GM19467 (cell line): ENCODE measurements around the gene CHCT1.
"Not testable (repeated sequence)": the region's sequence is repeated elsewhere in the genome, so short reads cannot be mapped to it uniquely, and the experiment has no call there.

Source experiments
- ATAC-seq: cut with Tn5 transposase; IDR thresholded peaks from one replicate; pipeline ENCODE4 v1.9.1; 2021; ENCODE audit warnings: mild to moderate bottlenecking, moderate library complexity; ENCODE audit not compliant: unreplicated experiment

The CHCT1 gene

DNA sequence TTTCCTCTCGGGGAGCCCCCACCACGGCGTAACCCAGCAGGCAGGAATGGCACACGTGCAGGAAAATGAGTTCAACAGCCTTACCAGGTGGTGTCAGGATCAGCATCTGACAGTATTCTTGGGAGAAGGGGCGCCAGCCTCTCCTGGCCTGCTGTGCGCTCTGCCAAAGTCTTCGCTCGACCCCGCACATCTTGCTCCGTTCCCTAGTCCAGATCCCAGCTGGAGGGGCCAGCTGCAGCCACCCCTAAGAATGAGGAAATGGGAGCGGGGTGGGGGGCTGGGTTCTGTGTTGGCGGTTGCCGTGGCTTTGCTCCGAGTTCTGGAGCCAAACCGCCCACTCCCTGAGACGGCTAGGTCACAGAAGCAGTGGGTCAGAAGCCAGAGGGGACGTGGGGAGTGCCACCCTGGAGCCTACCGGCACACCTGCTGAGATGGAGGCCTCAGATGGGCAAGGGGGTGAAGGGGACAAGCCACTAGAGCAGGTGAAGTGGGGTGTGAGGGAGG is at the start of gene CHCT1:
CHCT1 (plus strand) TSS at position 328 of the 504 bp plus-strand sequence; CDS start at position 432, 104 bp downstream.
- no peak for ATAC-seq

DNA sequence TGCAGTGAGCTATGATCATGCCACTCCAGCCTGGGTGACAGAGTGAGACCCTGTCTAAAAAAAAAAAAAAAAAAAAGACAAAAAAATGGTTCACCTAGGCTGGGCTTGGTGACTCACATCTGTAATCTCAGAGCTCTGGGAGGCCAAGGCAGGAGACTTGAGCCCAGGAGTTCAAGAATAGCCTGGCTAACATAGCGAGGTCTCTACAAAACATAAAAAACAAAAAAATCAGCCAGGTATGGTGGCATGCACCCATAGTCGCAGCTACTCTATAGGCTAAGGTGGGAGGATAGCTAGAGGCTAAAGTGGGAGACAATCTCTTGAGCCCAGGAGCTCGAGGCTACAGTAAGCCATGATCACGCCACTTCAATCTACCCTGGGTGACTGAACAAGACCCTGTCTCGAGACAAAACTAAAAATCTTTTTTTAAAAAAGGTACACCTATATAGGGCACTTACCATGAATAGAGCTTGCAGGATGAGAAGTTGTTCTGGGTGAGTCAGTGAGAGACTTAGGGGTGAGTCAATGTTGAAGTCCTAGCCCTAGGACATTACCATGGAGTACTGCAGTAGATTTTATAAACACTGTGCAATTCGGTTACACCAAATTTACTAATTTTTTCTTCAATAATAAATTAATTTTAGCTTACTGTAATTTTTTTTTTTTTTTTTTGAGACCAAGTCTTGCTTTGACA is 49.4 kb upstream of the CHCT1 start:
- ATAC-seq = no peak

DNA sequence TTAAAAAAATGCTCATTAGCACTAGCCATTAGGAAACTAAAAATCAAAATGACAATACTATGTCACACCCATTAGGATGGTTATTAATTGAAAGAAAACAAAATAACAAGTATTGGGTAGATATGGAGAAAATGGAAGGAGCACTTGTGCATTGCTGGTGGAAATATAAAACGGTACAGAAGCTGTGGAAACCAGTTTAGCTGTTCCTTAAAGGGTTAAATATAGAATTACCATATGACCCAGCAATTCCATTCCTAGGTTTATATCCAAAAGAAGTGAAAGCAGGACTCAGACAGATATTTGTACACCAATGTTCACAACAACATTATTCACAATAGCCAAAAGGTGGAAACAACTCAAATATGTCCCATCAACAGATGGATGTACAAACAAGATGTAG is 44.1 kb upstream of the CHCT1 start:
- ATAC-seq = not testable (repeated sequence)

DNA sequence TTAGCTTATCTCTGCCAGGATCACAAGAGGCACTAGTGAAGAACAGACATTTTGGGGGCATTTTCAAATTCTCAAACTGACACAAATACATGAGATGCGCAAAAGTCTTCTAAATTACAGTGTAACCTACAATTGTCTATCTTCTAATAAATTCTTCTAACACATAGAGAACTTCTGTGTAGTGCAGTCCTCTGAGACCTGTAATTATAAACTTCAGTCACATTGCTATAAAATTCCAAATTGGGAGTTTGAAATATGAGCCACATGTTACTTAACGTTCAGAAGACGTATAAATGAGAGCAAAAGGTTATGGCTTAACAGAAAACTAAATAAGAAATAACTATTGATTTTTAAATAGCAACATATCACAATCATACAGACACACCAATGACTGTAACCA is 42.8 kb upstream of the CHCT1 start:
- ATAC-seq = not testable (repeated sequence)

GRCh38 chr17:60381958-60382357 is 40.3 kb upstream of the CHCT1 start:
- ATAC-seq = no peak

DNA sequence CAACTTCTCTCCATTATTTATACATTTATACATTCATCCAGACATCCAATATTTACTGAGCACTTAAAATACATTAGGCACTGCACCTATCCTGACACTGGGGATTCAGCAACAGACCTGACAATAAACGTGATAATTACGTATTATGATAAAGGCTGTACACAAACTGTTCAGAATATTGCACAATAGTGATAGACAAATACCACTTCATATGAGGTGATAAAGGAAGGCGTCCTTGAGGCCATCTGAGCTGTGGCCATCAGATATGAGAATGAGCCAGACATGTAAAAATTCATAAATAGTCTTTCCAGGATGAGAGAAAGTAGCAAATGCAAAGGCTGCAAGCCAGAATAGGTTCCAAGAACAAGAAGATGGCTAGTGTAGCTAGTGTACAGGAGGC is 38.9 kb upstream of the CHCT1 start:
- ATAC-seq = no peak

GRCh38 chr17:60384921-60385320 is 37.4 kb upstream of the CHCT1 start:
- ATAC-seq = not testable (repeated sequence)

GRCh38 chr17:60386147-60387058 is 35.9 kb upstream of the CHCT1 start:
- no peak for ATAC-seq

GRCh38 chr17:60387666-60388065 is 34.6 kb upstream of the CHCT1 start:
- ATAC-seq = no peak

GRCh38 chr17:60388742-60389141 is 33.5 kb upstream of the CHCT1 start:
- no peak for ATAC-seq

DNA sequence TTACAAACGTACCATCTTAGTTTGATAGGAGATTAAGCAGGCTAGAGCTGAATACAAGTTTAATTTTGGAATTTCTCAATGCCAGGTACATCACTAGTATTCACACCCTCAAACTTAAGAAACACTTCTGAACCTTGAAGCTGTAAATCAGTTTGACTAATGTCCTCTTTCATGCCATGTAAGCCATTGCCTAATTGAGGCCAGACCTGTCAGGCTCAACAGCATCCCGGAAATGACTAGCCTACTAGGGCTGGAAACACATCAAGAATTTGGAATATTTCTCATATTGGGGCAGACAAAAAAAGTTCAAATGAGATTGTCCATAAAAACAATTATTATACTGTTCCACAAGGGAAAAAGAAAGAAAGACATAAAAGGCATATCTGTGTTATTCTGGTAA is 32.1 kb upstream of the CHCT1 start:
- no peak for ATAC-seq

DNA sequence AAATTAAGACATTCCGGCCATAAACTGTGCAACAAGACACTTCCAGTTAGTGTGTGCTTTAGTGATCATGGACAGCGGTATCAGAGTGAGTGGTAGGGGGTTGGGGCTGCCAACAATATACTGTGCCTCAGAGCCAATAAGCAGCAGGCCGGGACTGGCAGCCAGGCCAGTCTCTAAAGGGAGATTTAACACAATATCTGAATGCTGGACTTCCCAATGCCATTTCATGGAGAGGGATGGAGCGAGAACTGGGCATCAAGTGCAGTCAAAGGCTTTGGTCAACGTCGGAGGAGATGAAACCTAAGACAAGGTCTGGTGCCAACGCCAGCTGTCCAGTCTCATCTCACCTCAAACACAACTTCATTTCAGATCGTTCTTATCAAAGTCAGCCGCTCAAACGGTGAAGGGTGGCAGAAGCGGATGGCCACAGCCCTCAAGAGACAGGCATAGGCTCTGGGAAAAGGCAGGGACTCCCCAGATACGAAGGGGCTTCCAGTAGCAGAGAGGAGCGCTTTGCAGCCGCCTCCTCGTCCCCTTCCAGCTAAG is 31.3 kb upstream of the CHCT1 start:
- ATAC-seq = no peak

GRCh38 chr17:60391471-60392041 is 30.7 kb upstream of the CHCT1 start:
- ATAC-seq = peak; percentile 7

DNA sequence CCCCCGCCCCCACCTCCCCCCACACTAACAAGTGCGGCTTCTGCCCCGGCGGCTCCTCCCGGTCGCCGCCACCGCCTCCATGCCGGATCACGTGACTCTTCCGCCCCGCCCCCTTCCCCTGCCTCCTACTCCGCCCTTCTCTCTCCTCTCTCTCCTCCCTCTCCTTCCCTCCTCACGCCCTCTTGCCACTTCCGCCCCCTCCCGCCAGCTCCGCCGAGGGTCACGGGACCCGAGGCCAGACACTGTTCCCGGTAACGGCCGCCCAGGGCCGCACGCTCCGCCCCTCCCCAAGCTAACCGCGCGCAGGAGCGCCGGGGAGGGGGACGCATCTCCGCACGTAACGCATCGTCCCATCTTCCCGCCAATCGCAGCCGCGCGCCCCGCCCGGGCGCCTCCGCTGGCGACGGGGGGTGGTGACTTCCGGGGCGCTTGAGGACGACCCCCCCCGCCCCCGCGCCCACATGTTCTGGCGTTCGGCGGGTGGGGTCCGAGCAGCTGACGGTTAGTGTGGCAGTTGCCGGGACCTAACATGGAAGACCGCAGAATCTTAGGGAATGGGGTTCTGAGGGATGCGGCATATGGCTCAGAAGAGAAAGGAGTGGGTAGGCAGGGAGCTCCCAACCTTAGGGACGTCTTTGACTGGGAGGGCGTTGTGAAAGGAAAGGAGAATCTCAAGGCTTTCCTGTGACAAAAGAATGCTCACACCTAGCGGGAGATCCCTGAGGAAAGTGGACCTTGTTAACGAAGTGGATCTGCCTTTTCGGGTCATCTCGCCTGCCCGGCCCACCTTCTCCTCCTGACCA is 30.0 kb upstream of the CHCT1 start, which contains the start of gene USP32:
USP32 (minus strand) TSS at position 92 of the 803 bp plus-strand sequence. CDS start 194 bp downstream, outside the sequence.
- ATAC-seq = peak; percentile 86

GRCh38 chr17:60392845-60393702 is 29.2 kb upstream of the CHCT1 start:
- no peak for ATAC-seq

DNA sequence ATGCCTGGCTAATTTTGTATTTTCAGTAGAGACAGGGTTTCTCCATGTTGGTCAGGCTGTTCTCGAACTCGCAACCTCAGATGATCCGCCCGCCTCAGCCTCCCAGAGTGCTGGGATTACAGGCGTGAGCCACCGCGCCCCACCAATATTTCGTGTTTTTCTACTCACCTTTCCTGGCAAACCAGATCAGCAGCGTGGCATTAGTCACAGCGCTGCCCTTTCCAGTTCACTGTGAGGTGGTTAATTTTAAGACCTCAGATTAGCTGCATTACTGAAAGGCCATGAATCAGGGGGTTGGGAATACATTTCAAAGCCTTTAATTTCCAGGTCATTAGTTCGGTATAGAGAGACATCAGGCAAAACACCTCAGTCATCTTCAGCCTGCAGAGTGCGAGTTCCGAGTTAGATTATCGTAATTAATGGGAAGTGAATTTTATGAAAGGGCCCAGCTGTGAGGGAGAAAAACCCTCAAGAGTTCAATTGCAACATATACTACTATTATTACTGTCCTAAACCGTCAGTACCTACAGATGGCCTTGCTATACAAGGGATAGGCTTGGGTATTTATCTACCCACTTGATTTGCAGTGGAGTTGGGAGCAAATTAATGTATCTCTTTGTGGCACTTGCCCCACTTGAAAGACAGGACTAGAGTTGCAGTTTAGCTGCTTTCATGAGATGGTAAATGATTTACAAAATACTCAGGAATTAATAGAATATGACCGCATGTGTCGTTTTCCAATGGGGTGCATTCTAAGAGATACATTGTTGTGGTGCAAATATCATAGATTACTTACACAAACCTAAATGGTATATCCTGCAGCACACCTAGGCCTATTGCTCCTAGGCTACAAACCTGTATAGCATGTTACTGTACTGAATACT is 28.2 kb upstream of the CHCT1 start:
- no peak for ATAC-seq

GRCh38 chr17:60395508-60396065 is 26.7 kb upstream of the CHCT1 start:
- no peak for ATAC-seq

DNA sequence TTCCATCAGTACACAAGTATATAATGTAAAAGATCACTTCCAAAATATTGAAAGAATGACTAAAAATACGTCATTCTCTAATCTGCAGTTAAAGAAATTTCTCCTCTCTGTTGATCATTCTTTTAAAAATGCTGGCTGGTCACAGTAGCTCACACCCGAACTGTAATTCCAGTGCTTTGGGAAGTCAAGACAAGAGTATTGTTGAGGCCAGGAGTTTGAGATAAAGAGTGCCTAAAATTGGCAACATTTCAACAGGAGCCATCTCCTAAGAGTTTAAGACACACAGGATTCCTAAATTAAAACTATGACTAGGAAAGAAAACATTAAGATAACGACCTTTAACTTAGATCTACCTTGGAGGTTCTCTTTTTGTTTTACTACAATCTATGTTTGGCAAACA is 25.9 kb upstream of the CHCT1 start:
- no peak for ATAC-seq
